Measurements from ENCODE around the gene NDUFAF7.

DNA sequence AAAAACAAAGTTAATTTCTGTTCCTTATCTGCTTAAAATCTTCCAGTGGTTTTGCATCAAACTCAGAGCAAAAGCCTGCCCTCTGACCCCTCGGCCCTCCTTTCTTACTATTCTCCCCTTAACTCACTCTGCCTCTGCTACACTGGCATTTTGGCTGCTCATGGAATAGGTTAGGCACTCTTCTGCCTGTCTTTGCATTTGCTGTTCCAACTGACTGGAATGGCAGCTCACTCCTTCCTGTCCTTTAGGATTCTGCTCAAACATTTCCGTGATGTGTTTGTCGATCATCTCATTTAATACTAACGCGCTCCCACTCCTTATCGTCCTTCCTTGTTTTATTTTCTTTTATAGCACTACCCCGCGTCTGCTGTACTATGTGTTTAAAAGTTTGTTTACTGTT, 877 bp upstream of the NDUFAF7 start:
- TF ChIP-seq GABPA (IDR thresholded peaks at IDR 0.05; ENCODE audit: low read depth) (no peak), GATA2 (CRISPR knock-in tag; IDR thresholded peaks at IDR 0.05) (no peak), SMC3 (IDR thresholded peaks at IDR 0.05; ENCODE audit: low read depth, low read length) (no peak), TAF1 (IDR thresholded peaks at IDR 0.05; ENCODE audit: borderline replicate concordance, low read depth, low read length) (no peak), RFX5 (IDR thresholded peaks at IDR 0.05; ENCODE audit: low read length) (no peak), NFIC (IDR thresholded peaks at IDR 0.05; ENCODE audit: borderline replicate concordance) (no peak), RAD21 (IDR thresholded peaks at IDR 0.05; ENCODE audit: low read length) (no peak), CHD2 (IDR thresholded peaks at IDR 0.05; ENCODE audit: low read length, partially characterized antibody) (no peak), RXRA (IDR thresholded peaks at IDR 0.05; ENCODE audit: borderline replicate concordance, low read depth) (no peak), SIN3A (IDR thresholded peaks at IDR 0.05; ENCODE audit: borderline replicate concordance, low read depth, low read length) (no peak), EZH2phosphoT487 (IDR thresholded peaks at IDR 0.05; ENCODE audit: borderline replicate concordance, low read depth) (no peak)
- TF ChIP-seq, protein P1, sequence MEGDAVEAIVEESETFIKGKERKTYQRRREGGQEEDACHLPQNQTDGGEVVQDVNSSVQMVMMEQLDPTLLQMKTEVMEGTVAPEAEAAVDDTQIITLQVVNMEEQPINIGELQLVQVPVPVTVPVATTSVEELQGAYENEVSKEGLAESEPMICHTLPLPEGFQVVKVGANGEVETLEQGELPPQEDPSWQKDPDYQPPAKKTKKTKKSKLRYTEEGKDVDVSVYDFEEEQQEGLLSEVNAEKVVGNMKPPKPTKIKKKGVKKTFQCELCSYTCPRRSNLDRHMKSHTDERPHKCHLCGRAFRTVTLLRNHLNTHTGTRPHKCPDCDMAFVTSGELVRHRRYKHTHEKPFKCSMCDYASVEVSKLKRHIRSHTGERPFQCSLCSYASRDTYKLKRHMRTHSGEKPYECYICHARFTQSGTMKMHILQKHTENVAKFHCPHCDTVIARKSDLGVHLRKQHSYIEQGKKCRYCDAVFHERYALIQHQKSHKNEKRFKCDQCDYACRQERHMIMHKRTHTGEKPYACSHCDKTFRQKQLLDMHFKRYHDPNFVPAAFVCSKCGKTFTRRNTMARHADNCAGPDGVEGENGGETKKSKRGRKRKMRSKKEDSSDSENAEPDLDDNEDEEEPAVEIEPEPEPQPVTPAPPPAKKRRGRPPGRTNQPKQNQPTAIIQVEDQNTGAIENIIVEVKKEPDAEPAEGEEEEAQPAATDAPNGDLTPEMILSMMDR (IDR thresholded peaks at IDR 0.05), result no peak
- TF ChIP-seq, protein P2, sequence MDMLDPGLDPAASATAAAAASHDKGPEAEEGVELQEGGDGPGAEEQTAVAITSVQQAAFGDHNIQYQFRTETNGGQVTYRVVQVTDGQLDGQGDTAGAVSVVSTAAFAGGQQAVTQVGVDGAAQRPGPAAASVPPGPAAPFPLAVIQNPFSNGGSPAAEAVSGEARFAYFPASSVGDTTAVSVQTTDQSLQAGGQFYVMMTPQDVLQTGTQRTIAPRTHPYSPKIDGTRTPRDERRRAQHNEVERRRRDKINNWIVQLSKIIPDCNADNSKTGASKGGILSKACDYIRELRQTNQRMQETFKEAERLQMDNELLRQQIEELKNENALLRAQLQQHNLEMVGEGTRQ (IDR thresholded peaks at IDR 0.05; ENCODE audit: borderline replicate concordance, low read depth, low read length), result no peak
- TF ChIP-seq, protein P3, sequence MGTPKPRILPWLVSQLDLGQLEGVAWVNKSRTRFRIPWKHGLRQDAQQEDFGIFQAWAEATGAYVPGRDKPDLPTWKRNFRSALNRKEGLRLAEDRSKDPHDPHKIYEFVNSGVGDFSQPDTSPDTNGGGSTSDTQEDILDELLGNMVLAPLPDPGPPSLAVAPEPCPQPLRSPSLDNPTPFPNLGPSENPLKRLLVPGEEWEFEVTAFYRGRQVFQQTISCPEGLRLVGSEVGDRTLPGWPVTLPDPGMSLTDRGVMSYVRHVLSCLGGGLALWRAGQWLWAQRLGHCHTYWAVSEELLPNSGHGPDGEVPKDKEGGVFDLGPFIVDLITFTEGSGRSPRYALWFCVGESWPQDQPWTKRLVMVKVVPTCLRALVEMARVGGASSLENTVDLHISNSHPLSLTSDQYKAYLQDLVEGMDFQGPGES (IDR thresholded peaks at IDR 0.05; ENCODE audit: low read depth, low read length), result no peak

Measured in SK-N-SH (cell line).